Jurkat, Clone E6-1 (cell line): ENCODE data around the gene FCER1A.
"Not testable (repeated sequence)": the region's sequence is repeated elsewhere in the genome, so short reads cannot be mapped to it uniquely, and the experiment has no call there.

Experiments
- DNase-seq: peaks from one replicate; pipeline ENCODE4 v3.0.0-alpha.2; 2011; ENCODE audit warnings: low read depth, low spot score
- H3K4me3 ChIP-seq: 2 replicates; pipeline ENCODE4 v1.5.1; 2011; ENCODE audit warnings: mild to moderate bottlenecking, low read length, control low read depth, moderate library complexity

Gene FCER1A

DNA sequence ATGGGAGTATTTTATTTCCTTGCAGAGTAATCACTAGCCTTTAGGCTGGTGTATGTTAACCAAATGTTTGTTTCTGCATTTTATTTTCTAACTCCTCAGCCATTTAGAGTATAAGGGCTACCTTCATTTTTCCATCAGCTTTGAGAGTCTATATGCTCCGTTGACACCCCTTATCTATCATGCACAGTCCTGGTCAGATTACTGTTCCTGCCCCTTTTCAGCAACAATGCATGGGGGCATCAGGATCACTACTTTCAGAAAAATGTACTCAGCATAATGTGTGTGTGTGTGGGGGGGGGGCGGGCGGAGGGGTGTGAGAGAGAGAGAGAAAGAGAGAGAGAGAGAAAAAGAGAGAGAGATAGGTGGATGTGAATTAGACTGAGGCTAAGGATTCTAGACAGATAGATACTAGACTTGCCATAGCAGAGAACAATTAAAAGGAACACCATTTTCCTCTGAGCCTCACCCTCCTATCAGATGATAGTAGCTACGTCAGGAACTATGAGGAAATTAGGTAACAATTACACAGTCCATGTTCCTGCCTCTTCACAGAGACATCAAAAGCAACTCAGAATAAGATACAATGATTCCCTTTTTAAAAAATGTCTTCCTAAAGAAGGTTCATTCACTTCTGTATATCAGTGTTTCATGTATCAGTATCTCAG lies 40.8 kb downstream of the FCER1A start:
- no peak overlapping the region for H3K4me3 ChIP-seq
- DNase-seq: no peak

DNA sequence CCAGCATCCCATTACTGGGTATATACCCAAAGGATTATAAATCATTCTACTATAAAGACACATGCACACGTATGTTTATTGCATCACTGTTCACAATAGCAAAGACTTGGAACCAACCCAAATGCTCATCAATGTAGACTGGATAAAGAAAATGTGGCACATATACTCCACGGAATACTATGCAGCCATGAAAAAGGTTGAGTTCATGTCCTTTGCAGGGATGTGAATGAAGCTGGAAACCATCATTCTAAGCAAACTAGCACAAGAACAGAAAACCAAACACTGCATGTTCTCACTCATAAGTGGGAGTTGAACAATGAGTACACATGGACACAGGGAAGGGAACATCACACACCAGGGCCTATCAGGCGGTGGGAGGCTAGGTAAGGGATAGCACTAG lies 47.2 kb downstream of the FCER1A start:
- DNase-seq, H3K4me3 ChIP-seq: not testable (repeated sequence)

DNA sequence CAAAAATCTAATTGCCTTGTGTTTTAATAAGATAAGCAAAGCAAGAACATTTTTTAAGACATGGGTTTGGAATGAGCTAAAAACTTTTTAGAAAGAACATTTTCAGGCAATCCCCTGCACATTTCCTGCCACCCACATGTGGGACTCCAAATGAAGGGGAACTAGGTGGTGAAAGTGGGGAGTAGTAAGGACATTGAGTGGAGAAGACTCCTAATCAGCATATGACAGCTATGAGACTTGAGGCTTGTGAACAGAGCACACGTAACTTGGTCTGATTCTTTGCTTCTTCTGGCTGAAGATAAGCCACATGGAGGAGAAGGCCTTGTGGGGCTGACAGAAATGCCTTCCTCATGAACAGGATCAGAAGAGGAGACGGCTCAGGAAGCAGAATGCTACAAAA lies 50.3 kb downstream of the FCER1A start:
- H3K4me3 ChIP-seq: no peak overlapping the region

More for the DNA sequence above, 50.3 kb downstream of the FCER1A start:
- DNase-seq: no peak
